Mesenchymal stem cell (in vitro differentiated cells and primary cell): ENCODE results near the gene GSTA1.
"Not testable (repeated sequence)": the region's sequence is repeated elsewhere in the genome, so short reads cannot be mapped to it uniquely, and the experiment has no call there.

Source experiments
- DNase-seq: peaks from one replicate; pipeline ENCODE4 v3.0.0-alpha.2; 2013
- H2AFZ ChIP-seq: one replicate; pipeline ENCODE4 v1.6.1; 2013; ENCODE audit warnings: low read depth, mild to moderate bottlenecking, control low read depth, inconsistent platforms, low read length, moderate library complexity
- H2AK5ac ChIP-seq: 2 replicates; pipeline ENCODE4 v1.6.1; 2013; ENCODE audit warnings: low read length, moderate library complexity, mild to moderate bottlenecking, inconsistent platforms; ENCODE audit not compliant: severe bottlenecking
- H2BK120ac ChIP-seq: one replicate; pipeline ENCODE4 v1.6.1; 2013; ENCODE audit warnings: low read depth, mild to moderate bottlenecking, inconsistent platforms, low read length, moderate library complexity
- H2BK12ac ChIP-seq, 2 experiments: one replicate each; pipeline ENCODE4 v1.6.1; 2013; ENCODE audit warnings: inconsistent platforms in 2 of 2, low read length in 2 of 2, mild to moderate bottlenecking in 2 of 2, moderate library complexity in 2 of 2, control low read depth in 1 of 2
- H2BK15ac ChIP-seq: one replicate; pipeline ENCODE4 v1.6.1; 2013; ENCODE audit warnings: mild to moderate bottlenecking, low read depth, inconsistent platforms; ENCODE audit not compliant: poor library complexity, severe bottlenecking
- H2BK5ac ChIP-seq: 2 replicates; pipeline ENCODE4 v1.6.1; 2013; ENCODE audit warnings: low read depth, mild to moderate bottlenecking, low read length, control low read depth, inconsistent platforms; ENCODE audit not compliant: poor library complexity, severe bottlenecking
- H3K14ac ChIP-seq, 2 experiments: one replicate each; pipeline ENCODE4 v1.6.1; 2013; ENCODE audit warnings: inconsistent platforms in 2 of 2, low read length in 2 of 2, control low read depth in 1 of 2, mild to moderate bottlenecking in 1 of 2, moderate library complexity in 1 of 2
- H3K18ac ChIP-seq, 2 experiments: one replicate each; pipeline ENCODE4 v1.6.1; 2013; ENCODE audit warnings: inconsistent platforms in 2 of 2, low read length in 2 of 2, control low read depth in 1 of 2, low read depth in 1 of 2, mild to moderate bottlenecking in 1 of 2
- H3K23ac ChIP-seq, 2 experiments: one replicate each; pipeline ENCODE4 v1.6.1; 2013; ENCODE audit warnings: inconsistent platforms in 2 of 2, low read length in 2 of 2, mild to moderate bottlenecking in 2 of 2, moderate library complexity in 2 of 2, control low read depth in 1 of 2
- H3K27ac ChIP-seq: 2 replicates; pipeline ENCODE4 v1.5.1; 2013; ENCODE audit warnings: mild to moderate bottlenecking, moderate library complexity, low read length, control low read depth, inconsistent platforms; ENCODE audit not compliant: poor library complexity, severe bottlenecking
- H3K27me3 ChIP-seq, 2 experiments: 2 replicates each; pipeline versions ENCODE4 v1.6.1 to v1.7.0; 2013; ENCODE audit warnings: low read length in 2 of 2, mild to moderate bottlenecking in 2 of 2, moderate library complexity in 2 of 2, control low read depth in 1 of 2, inconsistent platforms in 1 of 2; ENCODE audit not compliant: control insufficient read depth in 1 of 2, insufficient read depth in 1 of 2
- H3K36me3 ChIP-seq, 2 experiments: 2 replicates each; pipeline versions ENCODE4 v1.6.1 to v1.7.0; 2013; ENCODE audit warnings: low read length in 2 of 2, control low read depth in 1 of 2, inconsistent platforms in 1 of 2, low read depth in 1 of 2, mild to moderate bottlenecking in 1 of 2; ENCODE audit not compliant: insufficient read depth in 2 of 2, control insufficient read depth in 1 of 2
- H3K4ac ChIP-seq, 2 experiments: one replicate each; pipeline ENCODE4 v1.6.1; 2013; ENCODE audit warnings: inconsistent platforms in 2 of 2, low read length in 2 of 2, mild to moderate bottlenecking in 2 of 2, moderate library complexity in 2 of 2, control low read depth in 1 of 2, low read depth in 1 of 2
- H3K4me1 ChIP-seq: 2 replicates; pipeline ENCODE4 v1.6.1; 2013; ENCODE audit warnings: low read depth, low read length, control low read depth; ENCODE audit not compliant: control insufficient read depth, insufficient read depth
- H3K4me2 ChIP-seq: 2 replicates; pipeline ENCODE4 v1.6.1; 2013; ENCODE audit warnings: low read length, mild to moderate bottlenecking, inconsistent platforms; ENCODE audit not compliant: poor library complexity, severe bottlenecking
- H3K4me3 ChIP-seq, 2 experiments: 2 replicates each; pipeline versions ENCODE4 v1.5.1 to v1.7.0; 2013; ENCODE audit warnings: low read length in 2 of 2, mild to moderate bottlenecking in 2 of 2, control low read depth in 1 of 2, low read depth in 1 of 2; ENCODE audit not compliant: insufficient read depth in 1 of 2
- H3K79me1 ChIP-seq: replicated peaks from 2 replicates; pipeline ENCODE4 v1.6.1; 2013; ENCODE audit warnings: mild to moderate bottlenecking, control low read depth, low read length, inconsistent platforms; ENCODE audit not compliant: poor library complexity, severe bottlenecking
- H3K9ac ChIP-seq: 2 replicates; pipeline ENCODE4 v1.7.0; 2013; ENCODE audit warnings: mild to moderate bottlenecking, low read length, moderate library complexity
- H3K9me3 ChIP-seq: 2 replicates; pipeline ENCODE4 v1.7.0; 2013; ENCODE audit warnings: mild to moderate bottlenecking, low read length; ENCODE audit not compliant: control insufficient read depth
- H4K8ac ChIP-seq: one replicate; pipeline ENCODE4 v1.6.1; 2013; ENCODE audit warnings: inconsistent platforms, mild to moderate bottlenecking, low read length, moderate library complexity
- H4K91ac ChIP-seq: one replicate; pipeline ENCODE4 v1.6.1; 2013; ENCODE audit warnings: mild to moderate bottlenecking, low read length, inconsistent platforms
- WGBS: methylation state at CpG from one replicate; pipeline ENCODE4 v1.1.7; 2013; ENCODE audit warnings: mixed read lengths; 5-methylcytosine and 5-hydroxymethylcytosine counted together

Gene GSTA1

GRCh38 chr6:52825900-52826459 is 22.4 kb upstream of the GSTA1 start:
- not testable (repeated sequence) for H2BK15ac ChIP-seq, H3K14ac ChIP-seq, H3K79me1 ChIP-seq, H3K27ac ChIP-seq, H3K18ac ChIP-seq, H2BK5ac ChIP-seq, H3K27me3 ChIP-seq, H3K4me3 ChIP-seq, H3K36me3 ChIP-seq, H3K4ac ChIP-seq, H2BK120ac ChIP-seq, H3K4me2 ChIP-seq, H2BK12ac ChIP-seq, H3K9ac ChIP-seq, DNase-seq, H2AFZ ChIP-seq, H3K9me3 ChIP-seq, H2AK5ac ChIP-seq, H3K4me1 ChIP-seq, H4K8ac ChIP-seq, H4K91ac ChIP-seq, H3K23ac ChIP-seq
- 75% methylated on average over 2 of the region's 4 CpGs for WGBS

GRCh38 chr6:52825270-52825793 is 21.7 kb upstream of the GSTA1 start:
- not testable (repeated sequence) for H3K4me1 ChIP-seq, DNase-seq, H3K27me3 ChIP-seq, H3K4ac ChIP-seq, H3K27ac ChIP-seq, H3K14ac ChIP-seq, H2BK120ac ChIP-seq, H3K18ac ChIP-seq, H4K91ac ChIP-seq, H2BK12ac ChIP-seq, H2BK15ac ChIP-seq, H3K79me1 ChIP-seq, H3K23ac ChIP-seq, H2AK5ac ChIP-seq, H3K4me3 ChIP-seq, H3K9me3 ChIP-seq, H3K9ac ChIP-seq, H3K4me2 ChIP-seq, H2AFZ ChIP-seq, H2BK5ac ChIP-seq, H3K36me3 ChIP-seq, H4K8ac ChIP-seq
- 95% methylated on average over 25 of the region's 25 CpGs for WGBS

GRCh38 chr6:52821842-52822241 is 18.2 kb upstream of the GSTA1 start:
- H2BK15ac ChIP-seq = no peak overlapping the region
- no peak overlapping the region for H4K8ac ChIP-seq
- H2BK120ac ChIP-seq = no peak overlapping the region
- H3K27ac ChIP-seq = no peak overlapping the region
- peak overlapping the region; percentile 19 for H2BK5ac ChIP-seq
- H3K9ac ChIP-seq = no peak overlapping the region
- no peak overlapping the region for H2BK12ac ChIP-seq
- H3K4ac ChIP-seq = no peak overlapping the region
- no peak overlapping the region for H2AFZ ChIP-seq
- H3K4me1 ChIP-seq = no peaks in the 10 kb centered on the region
- H3K79me1 ChIP-seq = no peaks in the 10 kb centered on the region
- H3K9me3 ChIP-seq = no peaks in the 10 kb centered on the region
- no peak for DNase-seq
- H3K14ac ChIP-seq = no peak overlapping the region
- 75% methylated on average over 1 of the region's 1 CpG for WGBS
- H3K4me3 ChIP-seq = no peak overlapping the region
- H3K36me3 ChIP-seq = no peaks in the 10 kb centered on the region
- H4K91ac ChIP-seq = no peak overlapping the region
- H3K27me3 ChIP-seq = peaks cover 0 to 3% of the 10 kb centered on the region in 2 experiments
- H3K18ac ChIP-seq = no peak overlapping the region
- no peak overlapping the region for H3K4me2 ChIP-seq
- H3K23ac ChIP-seq = no peak overlapping the region
- no peak overlapping the region for H2AK5ac ChIP-seq

DNA sequence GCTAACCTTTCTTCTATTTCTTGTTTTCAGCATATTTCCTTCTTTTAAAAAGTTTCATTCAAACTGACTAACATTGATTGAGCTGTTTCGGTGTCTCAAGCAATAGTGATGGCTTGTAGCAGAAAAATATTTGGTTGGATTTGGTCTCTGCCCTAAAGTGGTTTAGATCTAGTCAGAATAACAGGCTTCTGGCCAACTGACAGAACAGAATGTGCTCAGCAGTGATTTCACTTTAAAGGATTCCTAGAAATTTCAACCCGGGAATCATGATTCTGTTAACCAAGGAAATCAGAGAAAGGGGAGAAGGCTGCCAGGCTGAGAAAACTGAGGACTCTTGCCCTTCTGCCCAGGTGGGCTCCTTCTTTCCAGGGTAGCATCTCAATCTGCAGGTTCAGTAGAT is 16.6 kb upstream of the GSTA1 start:
- no peak overlapping the region for H2BK12ac ChIP-seq
- peaks cover 2% of the 10 kb centered on the region for H3K4me1 ChIP-seq
- peaks cover 0 to 3% of the 10 kb centered on the region in 2 experiments for H3K27me3 ChIP-seq
- H3K36me3 ChIP-seq = no peaks in the 10 kb centered on the region
- H3K18ac ChIP-seq = no peak overlapping the region
- no peak overlapping the region for H4K8ac ChIP-seq
- H2BK5ac ChIP-seq = no peak overlapping the region
- no peak overlapping the region for H3K4me3 ChIP-seq
- 91% methylated on average over 2 of the region's 2 CpGs for WGBS
- no peak overlapping the region for H4K91ac ChIP-seq
- H2BK15ac ChIP-seq = no peak overlapping the region
- no peak overlapping the region for H3K23ac ChIP-seq
- no peak overlapping the region for H2BK120ac ChIP-seq
- H3K4ac ChIP-seq = no peak overlapping the region
- H3K14ac ChIP-seq = no peak overlapping the region
- no peak overlapping the region for H3K9ac ChIP-seq
- H3K27ac ChIP-seq = no peak overlapping the region
- H2AK5ac ChIP-seq = no peak overlapping the region
- no peaks in the 10 kb centered on the region for H3K79me1 ChIP-seq
- H3K9me3 ChIP-seq = no peaks in the 10 kb centered on the region
- H3K4me2 ChIP-seq = no peak overlapping the region
- no peak overlapping the region for H2AFZ ChIP-seq
- no peak for DNase-seq
